NCI-H1417 treated with DMSO at 0.1 percent for 48 hours (cell line): ENCODE measurements around the gene LSM4.

Experiments used
- DNase-seq: peaks from one replicate; lab custom pipeline; 2025; lab: John Stamatoyannopoulos, UW

Gene LSM4

GRCh38 chr19:18310966-18311365 lies 11.9 kb downstream of the LSM4 start:
- no peak for DNase-seq

- DNase-seq: no peak
Observed at GRCh38 chr19:18310118-18310909, 12.6 kb downstream of the LSM4 start.

- DNase-seq: no peak
Observed at GRCh38 chr19:18309525-18310064, 13.3 kb downstream of the LSM4 start.

GRCh38 chr19:18308948-18309325 lies 13.9 kb downstream of the LSM4 start:
- no peak for DNase-seq

GRCh38 chr19:18308051-18308947 lies 14.6 kb downstream of the LSM4 start:
- no peak for DNase-seq

GRCh38 chr19:18307271-18307681 lies 15.6 kb downstream of the LSM4 start:
- DNase-seq: no peak

- DNase-seq: no peak
Observed at GRCh38 chr19:18306888-18307260, 16.0 kb downstream of the LSM4 start.

GRCh38 chr19:18306209-18306887 lies 16.5 kb downstream of the LSM4 start:
- DNase-seq: no peak

- no peak for DNase-seq
Observed at GRCh38 chr19:18304458-18305310, 18.2 kb downstream of the LSM4 start.

- no peak for DNase-seq
Observed at GRCh38 chr19:18304208-18304457, 18.7 kb downstream of the LSM4 start.

- no peak for DNase-seq
Observed at GRCh38 chr19:18301718-18302111, 21.2 kb downstream of the LSM4 start.

- DNase-seq: no peak
Observed at GRCh38 chr19:18300930-18301717, 21.8 kb downstream of the LSM4 start.

GRCh38 chr19:18299654-18300053 lies 23.2 kb downstream of the LSM4 start:
- DNase-seq: no peak

- DNase-seq: no peak
Observed at GRCh38 chr19:18298601-18299000, 24.3 kb downstream of the LSM4 start.

GRCh38 chr19:18297308-18297707 lies 25.6 kb downstream of the LSM4 start:
- DNase-seq: no peak

- DNase-seq: no peak
Observed at GRCh38 chr19:18295034-18295451, 27.8 kb downstream of the LSM4 start.

GRCh38 chr19:18294467-18294864 lies 28.4 kb downstream of the LSM4 start:
- DNase-seq: no peak

GRCh38 chr19:18293642-18294466 lies 29.0 kb downstream of the LSM4 start:
- no peak for DNase-seq

GRCh38 chr19:18292810-18293641 lies 29.9 kb downstream of the LSM4 start:
- no peak for DNase-seq
